GM23248 (cell line): ENCODE results near the gene FRYL. TPM values are rescaled to one million over a fixed set of nuclear protein-coding genes. Genes with fewer than 3 reads are reported as not detected.

Experiments used
- DNase-seq: peaks from one replicate; pipeline ENCODE4 v3.0.0-alpha.2; 2015
- H2AFZ ChIP-seq: fragments of 200-600 bp; sonication (generic); 2 replicates; pipeline ENCODE4 v1.6.1; 2016; ENCODE audit warnings: antibody characterized with exemption
- H3F3A ChIP-seq: fragments of 200-600 bp; sonication (generic); 2 replicates; pipeline ENCODE4 v1.6.1; 2016; ENCODE audit warnings: mild to moderate bottlenecking, antibody characterized with exemption, mixed run types; ENCODE audit not compliant: insufficient read depth
- H3K27ac ChIP-seq: fragments of 200-600 bp; sonication (generic); 2 replicates; pipeline ENCODE4 v1.5.1; 2016; ENCODE audit warnings: mild to moderate bottlenecking
- H3K27me3 ChIP-seq: fragments of 200-600 bp; sonication (generic); replicated peaks from 2 replicates; pipeline ENCODE4 v1.6.1; 2016; ENCODE audit warnings: mild to moderate bottlenecking; ENCODE audit not compliant: insufficient read depth
- H3K36me3 ChIP-seq: fragments of 200-600 bp; sonication (generic); 2 replicates; pipeline ENCODE4 v1.6.1; 2016; ENCODE audit warnings: low read depth, mild to moderate bottlenecking
- H3K4me1 ChIP-seq: fragments of 200-600 bp; sonication (generic); 2 replicates; pipeline ENCODE4 v1.6.1; 2016; ENCODE audit warnings: mild to moderate bottlenecking; ENCODE audit not compliant: insufficient read depth
- H3K4me2 ChIP-seq: fragments of 200-600 bp; sonication (generic); one replicate; pipeline ENCODE4 v1.6.1; 2016; ENCODE audit warnings: mild to moderate bottlenecking; ENCODE audit not compliant: unreplicated experiment
- H3K4me3 ChIP-seq: fragments of 200-600 bp; sonication (generic); 2 replicates; pipeline ENCODE4 v1.5.1; 2016; ENCODE audit warnings: mild to moderate bottlenecking
- H3K79me2 ChIP-seq: fragments of 200-600 bp; sonication (generic); 2 replicates; pipeline ENCODE4 v1.6.1; 2016; ENCODE audit warnings: mild to moderate bottlenecking; ENCODE audit not compliant: insufficient read depth
- H3K9ac ChIP-seq: fragments of 200-600 bp; sonication (generic); 2 replicates; pipeline ENCODE4 v1.6.1; 2016; ENCODE audit warnings: mild to moderate bottlenecking
- H3K9me2 ChIP-seq: fragments of 200-600 bp; sonication (generic); 2 replicates; pipeline ENCODE4 v1.6.1; 2016; ENCODE audit warnings: mixed run types, mild to moderate bottlenecking, moderate library complexity; ENCODE audit not compliant: insufficient read depth
- H3K9me3 ChIP-seq: fragments of 200-600 bp; sonication (generic); one replicate; pipeline ENCODE4 v1.6.1; 2017; ENCODE audit warnings: low read depth
- H4K20me1 ChIP-seq: fragments of 200-600 bp; sonication (generic); 2 replicates; pipeline ENCODE4 v1.6.0; 2016; ENCODE audit not compliant: insufficient read depth
- EZH2 ChIP-seq: fragments of 200-600 bp; sonication (generic); IDR thresholded peaks from 2 replicates; pipeline ENCODE4 v1.6.1; 2018; ENCODE audit warnings: antibody characterized with exemption, mild to moderate bottlenecking; ENCODE audit not compliant: insufficient read depth, poor library complexity, severe bottlenecking
- EZH2phosphoT487 ChIP-seq: fragments of 200-600 bp; sonication (generic); IDR thresholded peaks from 2 replicates; pipeline ENCODE4 v1.6.1; 2018; ENCODE audit warnings: antibody characterized with exemption, moderate library complexity, mild to moderate bottlenecking, low read depth; ENCODE audit not compliant: insufficient read depth
- WGBS, 2 experiments: methylation state at CpG; one replicate each; pipeline ENCODE4 v1.1.6; 2015 to 2017; ENCODE audit warnings: low lambda C conversion rate in 2 of 2, low coverage in 1 of 2; ENCODE audit errors: missing lambda C conversion rate in 2 of 2; 5-methylcytosine and 5-hydroxymethylcytosine counted together
- in situ Hi-C: fragments of 300-500 bp; cut with MboI; formaldehyde crosslinking; loops from 2 replicates; pipeline ENCODE4 v1.15.0; 2020
- polyA plus RNA-seq: library from polyadenylated mRNA; unstranded; fragments of >200 nt; fragmentation: Nextera tagmentation; extraction: Ambion mirVana; gene quantifications from 2 replicates; pipeline ENCODE4 v1.2.1, GENCODE V29; 2016
- total RNA-seq: library from RNA; depleted of rRNA; stranded (reverse); fragments of >200 nt; shearing (Covaris generic); gene quantifications from 2 replicates; pipeline ENCODE4 v1.2.3, GENCODE V29; 2014

The FRYL gene
- total and polyA plus RNA-seq, 2 experiments from 2014 or later: 16.6 to 28.4 TPM

DNA sequence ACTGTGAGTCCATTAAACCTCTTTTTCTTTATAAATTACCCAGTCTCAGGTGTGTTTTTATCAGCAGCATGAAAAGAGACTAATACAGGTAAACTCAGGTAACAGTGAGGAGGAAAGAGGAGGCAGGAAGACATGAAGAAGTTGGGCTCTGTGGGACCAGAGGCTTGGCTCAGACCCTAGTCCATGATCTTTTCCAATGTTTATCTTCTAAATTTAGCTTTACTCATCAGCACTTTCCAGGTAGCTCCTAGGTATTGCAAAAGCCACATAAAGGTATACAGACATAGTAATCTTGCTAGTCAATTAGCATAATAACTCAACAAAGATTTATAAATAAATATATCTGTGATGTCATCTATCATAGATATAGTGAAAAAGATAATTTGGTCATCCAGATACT lies 11.2 kb upstream of the FRYL start:
- in situ Hi-C loops: loop anchor here (25.0 kb wide), 1 partner anchor 204 kb away; no protein-coding TSS in a partner anchor
- H3F3A ChIP-seq: no peaks in the 10 kb centered on the region

DNA sequence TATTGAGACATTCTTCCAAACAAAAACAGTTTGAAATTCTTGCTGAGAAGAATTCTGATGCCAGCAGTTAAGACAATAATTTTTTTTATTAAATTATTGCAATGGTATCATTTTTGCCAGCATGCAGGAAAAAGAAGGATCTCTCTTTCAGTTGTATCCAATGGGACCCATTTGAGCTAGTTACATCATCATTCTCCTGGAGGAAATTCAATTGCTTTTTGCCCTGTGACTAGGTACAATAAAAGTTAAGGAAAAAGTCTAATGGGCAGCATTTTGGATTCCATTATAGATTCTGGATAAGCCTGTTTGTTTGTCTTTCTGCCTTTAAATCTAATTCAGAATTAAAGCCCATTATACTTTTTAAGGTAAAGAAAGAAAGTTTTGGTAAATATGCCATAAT lies 10.5 kb upstream of the FRYL start:
- no peak for DNase-seq
- no peaks in the 10 kb centered on the region for H3K9me3 ChIP-seq
- H3K36me3 ChIP-seq: no peaks in the 10 kb centered on the region
- in situ Hi-C loops: loop anchor here (25.0 kb wide), 1 partner anchor 203 kb away; no protein-coding TSS in a partner anchor
- no peaks in the 10 kb centered on the region for H4K20me1 ChIP-seq
- no peak overlapping the region for H3K4me2 ChIP-seq
- TF ChIP-seq EZH2: no peak
- H3K9ac ChIP-seq: no peak overlapping the region
- peaks cover 3% of the 10 kb centered on the region; the same call in 1 of the 2 replicates for H3K9me2 ChIP-seq
- no peak overlapping the region for H2AFZ ChIP-seq
- H3K4me3 ChIP-seq: no peak overlapping the region
- no peak overlapping the region for H3K27ac ChIP-seq
- H3K4me1 ChIP-seq: no peaks in the 10 kb centered on the region
- no peaks in the 10 kb centered on the region for H3K27me3 ChIP-seq
- no peaks in the 10 kb centered on the region for H3K79me2 ChIP-seq
- no peaks in the 10 kb centered on the region for H3F3A ChIP-seq

More for the DNA sequence above, 11.2 kb upstream of the FRYL start:
- DNase-seq: no peak
- H3K9ac ChIP-seq: no peak overlapping the region
- no peaks in the 10 kb centered on the region for H3K79me2 ChIP-seq
- H2AFZ ChIP-seq: no peak overlapping the region
- no peaks in the 10 kb centered on the region for H3K27me3 ChIP-seq
- no peaks in the 10 kb centered on the region for H3K9me3 ChIP-seq
- no peaks in the 10 kb centered on the region for H3K36me3 ChIP-seq
- H3K9me2 ChIP-seq: peaks cover 3% of the 10 kb centered on the region; the same call in 1 of the 2 replicates
- TF ChIP-seq EZH2 (no peak), EZH2phosphoT487 (no peak)
- H3K4me1 ChIP-seq: no peaks in the 10 kb centered on the region
- H3K4me3 ChIP-seq: no peak overlapping the region
- no peak overlapping the region for H3K4me2 ChIP-seq
- no peaks in the 10 kb centered on the region for H4K20me1 ChIP-seq
- no peak overlapping the region for H3K27ac ChIP-seq

- Histone ChIP-seq H3K9me3 (no peaks in the 10 kb centered on the region), H3K79me2 (no peaks in the 10 kb centered on the region), H3K36me3 (no peaks in the 10 kb centered on the region), H3K27me3 (no peaks in the 10 kb centered on the region), H3K27ac (no peak overlapping the region), H3K4me1 (no peaks in the 10 kb centered on the region), H3K9me2 (peaks cover 3% of the 10 kb centered on the region; the same call in 1 of the 2 replicates), H3F3A (no peaks in the 10 kb centered on the region), H3K4me3 (no peak overlapping the region), H4K20me1 (no peaks in the 10 kb centered on the region), H3K4me2 (no peak overlapping the region), H2AFZ (no peak overlapping the region), H3K9ac (no peak overlapping the region)
- in situ Hi-C loops: loop anchor here (25.0 kb wide), 1 partner anchor 200 kb away; no protein-coding TSS in a partner anchor
- TF ChIP-seq EZH2 (no peak), EZH2phosphoT487 (no peak)
- WGBS, 2 experiments: 60 to 69% methylated on average over 1 of the region's 1 CpG
- DNase-seq: no peak
These were observed 7.0 kb upstream of the FRYL start for GRCh38 chr4:48787056-48787455.

DNA sequence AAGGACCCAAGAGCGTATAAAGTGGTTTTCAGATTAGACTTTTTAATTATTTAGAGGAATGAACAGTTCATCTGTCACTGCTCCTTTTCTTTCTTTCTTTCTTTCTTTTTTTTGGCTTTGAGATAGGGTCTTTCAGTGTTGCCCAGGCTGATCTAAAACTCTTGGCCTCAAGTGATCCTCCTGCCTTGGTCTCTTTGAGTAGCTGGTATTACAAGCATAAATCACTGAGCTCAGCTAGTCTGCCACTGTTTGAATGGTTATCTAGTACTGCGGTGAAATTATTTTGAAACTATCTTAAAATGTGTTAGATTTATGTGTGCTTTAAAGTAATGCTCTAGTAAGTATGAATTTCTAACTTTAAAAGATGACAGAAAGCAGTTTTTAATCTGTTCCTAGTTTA lies 6.5 kb upstream of the FRYL start:
- Histone ChIP-seq H3K27ac (no peak overlapping the region), H3K4me2 (no peak overlapping the region), H3K9me3 (no peaks in the 10 kb centered on the region), H3K4me3 (no peak overlapping the region), H3F3A (no peaks in the 10 kb centered on the region), H2AFZ (no peak overlapping the region), H4K20me1 (no peaks in the 10 kb centered on the region), H3K79me2 (no peaks in the 10 kb centered on the region), H3K4me1 (no peaks in the 10 kb centered on the region), H3K36me3 (no peaks in the 10 kb centered on the region), H3K9ac (no peak overlapping the region), H3K9me2 (peaks cover 3% of the 10 kb centered on the region; the same call in 1 of the 2 replicates), H3K27me3 (no peaks in the 10 kb centered on the region)
- DNase-seq: no peak
- 74 to 75% methylated on average over 2 of the region's 2 CpGs for WGBS, 2 experiments
- TF ChIP-seq EZH2phosphoT487: no peak
- TF ChIP-seq EZH2: no peak
- in situ Hi-C loops: loop anchor here (25.0 kb wide), 1 partner anchor 199 kb away; no protein-coding TSS in a partner anchor

DNA sequence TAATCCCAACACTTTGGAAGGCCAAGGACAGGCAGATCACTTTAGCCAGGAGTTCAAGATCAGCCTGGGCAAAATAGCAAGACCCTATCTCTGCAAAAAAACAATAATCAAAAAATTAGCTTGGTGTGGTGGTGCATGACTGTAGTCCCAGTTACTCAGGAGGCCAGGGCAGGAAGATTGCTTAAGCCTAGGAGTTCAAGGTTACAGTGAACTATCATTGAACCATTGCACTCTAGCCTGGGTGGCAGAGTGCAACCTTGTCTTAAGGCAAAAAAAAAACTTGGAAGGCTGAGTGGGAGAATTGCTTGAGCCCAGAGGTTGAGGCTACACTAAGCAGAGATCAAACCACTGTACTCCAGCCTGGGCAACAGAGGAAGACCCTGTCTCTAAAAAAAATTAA lies 5.2 kb upstream of the FRYL start:
- no peak for TF ChIP-seq EZH2
- in situ Hi-C loops: loop anchor here (25.0 kb wide), 1 partner anchor 198 kb away; no protein-coding TSS in a partner anchor

More for the DNA sequence above, 5.2 kb upstream of the FRYL start:
- no peaks in the 10 kb centered on the region for H3K79me2 ChIP-seq
- H2AFZ ChIP-seq: no peak overlapping the region
- no peak overlapping the region for H3K4me3 ChIP-seq
- H3K27ac ChIP-seq: no peak overlapping the region
- 0 out of 2 replicates have a peak, but pooled peaks cover 5% of the 10 kb centered on the region for H3F3A ChIP-seq
- no peak for DNase-seq
- H3K36me3 ChIP-seq: no peaks in the 10 kb centered on the region
- H3K9ac ChIP-seq: no peak overlapping the region
- H3K27me3 ChIP-seq: no peaks in the 10 kb centered on the region
- no peaks in the 10 kb centered on the region; the same call in 1 of the 2 replicates for H3K4me1 ChIP-seq
- no peak overlapping the region for H3K4me2 ChIP-seq
- no peaks in the 10 kb centered on the region for H3K9me3 ChIP-seq
- H4K20me1 ChIP-seq: no peaks in the 10 kb centered on the region
- no peaks in the 10 kb centered on the region for H3K9me2 ChIP-seq
